ENCODE data around the gene RIN3.

DNA sequence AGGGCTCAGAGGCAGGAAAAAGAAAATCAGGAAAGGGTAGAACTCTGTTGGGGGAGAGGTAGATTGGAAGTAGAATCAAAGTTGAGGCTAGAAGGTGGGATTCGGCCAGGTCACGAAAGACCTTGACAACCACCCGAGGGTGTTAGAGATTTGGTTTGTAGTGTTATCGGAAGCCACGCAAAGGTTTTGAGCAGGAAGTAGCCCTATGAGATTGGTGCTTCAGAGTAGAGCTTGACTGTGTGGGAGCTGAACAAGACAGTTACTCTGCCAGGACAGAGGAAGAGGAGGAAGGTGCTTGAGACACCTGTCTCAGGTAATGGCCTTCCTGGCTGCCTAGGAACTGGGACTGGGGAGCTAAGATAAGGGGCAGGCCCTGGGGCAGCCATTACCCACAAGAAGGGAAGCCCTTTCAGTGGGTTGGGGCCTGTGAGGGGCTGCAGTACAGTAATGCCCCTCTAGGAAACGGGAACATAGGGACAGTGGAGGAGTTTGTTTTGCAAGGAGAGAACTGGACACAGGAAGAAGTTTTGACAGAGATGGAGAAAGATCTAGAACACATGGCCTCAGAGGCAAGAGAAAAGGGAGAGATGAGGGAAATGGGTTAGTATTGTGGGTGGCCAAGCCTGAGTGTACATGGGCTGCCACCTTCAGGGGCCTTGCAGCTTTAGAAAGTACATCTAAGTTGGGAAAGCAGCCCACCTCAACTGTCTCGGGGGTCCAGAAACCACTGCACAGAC lies 73.5 kb downstream of the RIN3 start:
- TF ChIP-seq, protein P1, sequence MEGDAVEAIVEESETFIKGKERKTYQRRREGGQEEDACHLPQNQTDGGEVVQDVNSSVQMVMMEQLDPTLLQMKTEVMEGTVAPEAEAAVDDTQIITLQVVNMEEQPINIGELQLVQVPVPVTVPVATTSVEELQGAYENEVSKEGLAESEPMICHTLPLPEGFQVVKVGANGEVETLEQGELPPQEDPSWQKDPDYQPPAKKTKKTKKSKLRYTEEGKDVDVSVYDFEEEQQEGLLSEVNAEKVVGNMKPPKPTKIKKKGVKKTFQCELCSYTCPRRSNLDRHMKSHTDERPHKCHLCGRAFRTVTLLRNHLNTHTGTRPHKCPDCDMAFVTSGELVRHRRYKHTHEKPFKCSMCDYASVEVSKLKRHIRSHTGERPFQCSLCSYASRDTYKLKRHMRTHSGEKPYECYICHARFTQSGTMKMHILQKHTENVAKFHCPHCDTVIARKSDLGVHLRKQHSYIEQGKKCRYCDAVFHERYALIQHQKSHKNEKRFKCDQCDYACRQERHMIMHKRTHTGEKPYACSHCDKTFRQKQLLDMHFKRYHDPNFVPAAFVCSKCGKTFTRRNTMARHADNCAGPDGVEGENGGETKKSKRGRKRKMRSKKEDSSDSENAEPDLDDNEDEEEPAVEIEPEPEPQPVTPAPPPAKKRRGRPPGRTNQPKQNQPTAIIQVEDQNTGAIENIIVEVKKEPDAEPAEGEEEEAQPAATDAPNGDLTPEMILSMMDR (IDR thresholded peaks at IDR 0.05): no peak
- TF ChIP-seq POLR2A (IDR thresholded peaks at IDR 0.05): no peak
